H9 (cell line): ENCODE results near the gene ZBTB17. TPM values are rescaled to one million over a fixed set of nuclear protein-coding genes. Genes with fewer than 3 reads are reported as not detected.

Experiments
- DNase-seq: peaks from one replicate; pipeline ENCODE4 v3.0.0-alpha.2; 2017
- H2AFZ ChIP-seq: one replicate; pipeline ENCODE4 v1.6.1; 2013; ENCODE audit warnings: mild to moderate bottlenecking, low read length, control low read depth, moderate library complexity
- H2AK5ac ChIP-seq: 2 replicates; pipeline ENCODE4 v1.6.1; 2013; ENCODE audit warnings: low read length, control low read depth, mixed read lengths; ENCODE audit not compliant: insufficient read length
- H2BK120ac ChIP-seq: one replicate; pipeline ENCODE4 v1.6.1; 2013; ENCODE audit warnings: low read depth, mild to moderate bottlenecking, low read length, control low read depth, inconsistent platforms; ENCODE audit not compliant: poor library complexity, severe bottlenecking
- H2BK12ac ChIP-seq: 2 replicates; pipeline ENCODE4 v1.6.1; 2013; ENCODE audit warnings: low read length, control low read depth, mixed read lengths, low read depth; ENCODE audit not compliant: insufficient read length
- H2BK15ac ChIP-seq: 2 replicates; pipeline ENCODE4 v1.6.1; 2013; ENCODE audit warnings: low read depth, low read length, control low read depth
- H2BK20ac ChIP-seq: one replicate; pipeline ENCODE4 v1.6.1; 2013; ENCODE audit warnings: low read depth, mild to moderate bottlenecking, low read length, control low read depth, inconsistent platforms; ENCODE audit not compliant: poor library complexity, severe bottlenecking
- H2BK5ac ChIP-seq: 2 replicates; pipeline ENCODE4 v1.6.1; 2013; ENCODE audit warnings: low read length, control low read depth, mixed read lengths; ENCODE audit not compliant: insufficient read length
- H3K14ac ChIP-seq: 2 replicates; pipeline ENCODE4 v1.6.1; 2013; ENCODE audit warnings: low read length, control low read depth; ENCODE audit not compliant: insufficient read depth
- H3K18ac ChIP-seq: 2 replicates; pipeline ENCODE4 v1.6.1; 2013; ENCODE audit warnings: low read depth, mild to moderate bottlenecking, mixed read lengths, low read length, control low read depth; ENCODE audit not compliant: insufficient read length
- H3K23ac ChIP-seq: 2 replicates; pipeline ENCODE4 v1.6.1; 2013; ENCODE audit warnings: low read length, control low read depth, mixed read lengths, low read depth; ENCODE audit not compliant: insufficient read length
- H3K23me2 ChIP-seq: 2 replicates; pipeline ENCODE4 v1.6.1; 2013; ENCODE audit warnings: low read depth, mild to moderate bottlenecking, mixed read lengths, low read length, control low read depth; ENCODE audit not compliant: insufficient read length, poor library complexity, severe bottlenecking
- H3K27ac ChIP-seq: 2 replicates; pipeline ENCODE4 v1.5.1; 2013; ENCODE audit warnings: low read length, control low read depth, mixed read lengths, low read depth; ENCODE audit not compliant: insufficient read length
- H3K27me3 ChIP-seq: 2 replicates; pipeline ENCODE4 v1.6.1; 2013; ENCODE audit warnings: low read length, control low read depth, inconsistent platforms; ENCODE audit not compliant: insufficient read depth
- H3K4ac ChIP-seq: 2 replicates; pipeline ENCODE4 v1.6.1; 2013; ENCODE audit warnings: low read depth, mild to moderate bottlenecking, control low read depth, inconsistent platforms, low read length, moderate library complexity
- H3K4me1 ChIP-seq: 2 replicates; pipeline ENCODE4 v1.6.1; 2013; ENCODE audit warnings: low read length, control low read depth, inconsistent platforms; ENCODE audit not compliant: insufficient read depth
- H3K4me2 ChIP-seq: 2 replicates; pipeline ENCODE4 v1.6.1; 2013; ENCODE audit warnings: low read length, control low read depth, mixed read lengths; ENCODE audit not compliant: insufficient read length, insufficient read depth
- H3K56ac ChIP-seq: 2 replicates; pipeline ENCODE4 v1.6.1; 2013; ENCODE audit warnings: low read depth, mild to moderate bottlenecking, mixed read lengths, low read length, control low read depth; ENCODE audit not compliant: insufficient read length
- H3K79me1 ChIP-seq: 2 replicates; pipeline ENCODE4 v1.6.1; 2013; ENCODE audit warnings: low read depth, mild to moderate bottlenecking, moderate library complexity, low read length, control low read depth, inconsistent platforms; ENCODE audit not compliant: insufficient read depth, poor library complexity, severe bottlenecking
- H3K79me2 ChIP-seq: 2 replicates; pipeline ENCODE4 v1.6.1; 2013; ENCODE audit warnings: low read length, control low read depth, inconsistent platforms; ENCODE audit not compliant: insufficient read depth
- H3K9ac ChIP-seq: 2 replicates; pipeline ENCODE4 v1.6.1; 2013; ENCODE audit warnings: low read length, control low read depth, mixed read lengths; ENCODE audit not compliant: insufficient read length; ENCODE audit errors: extremely low read depth
- H3K9me3 ChIP-seq: one replicate; pipeline ENCODE4 v1.6.1; 2013; ENCODE audit warnings: low read depth, low read length, inconsistent platforms; ENCODE audit not compliant: control insufficient read depth
- H3T11ph ChIP-seq: one replicate; pipeline ENCODE4 v1.6.1; 2013; ENCODE audit warnings: mild to moderate bottlenecking, low read length, control low read depth, inconsistent platforms
- H4K20me1 ChIP-seq: one replicate; pipeline ENCODE4 v1.6.1; 2013; ENCODE audit not compliant: control insufficient read depth, insufficient read length, insufficient read depth
- H4K5ac ChIP-seq: 2 replicates; pipeline ENCODE4 v1.6.1; 2013; ENCODE audit warnings: low read depth, mild to moderate bottlenecking, mixed read lengths, low read length, control low read depth; ENCODE audit not compliant: insufficient read length
- H4K8ac ChIP-seq: replicated peaks from 2 replicates; pipeline ENCODE4 v1.6.1; 2013; ENCODE audit warnings: low read length, control low read depth, mixed read lengths, low read depth; ENCODE audit not compliant: insufficient read length
- H4K91ac ChIP-seq: 2 replicates; pipeline ENCODE4 v1.6.1; 2013; ENCODE audit warnings: low read depth, mild to moderate bottlenecking, moderate library complexity, mixed read lengths, low read length, control low read depth; ENCODE audit not compliant: insufficient read length
- H3K27ac Mint-ChIP-seq, 3 experiments: 2 replicates in 2 of 3; 3 replicates in 1 of 3; pipeline ENCODE4 v1.8.0; 2020 to 2021; ENCODE audit warnings: mixed read lengths in 3 of 3, mild to moderate bottlenecking in 1 of 3, moderate library complexity in 1 of 3
- H3K27me3 Mint-ChIP-seq: 2 replicates; pipeline ENCODE4 v1.8.0; 2021; ENCODE audit warnings: low read depth, mild to moderate bottlenecking, moderate library complexity, mixed read lengths
- H3K36me3 Mint-ChIP-seq, 3 experiments: 2 replicates in 2 of 3; 3 replicates in 1 of 3; pipeline ENCODE4 v1.8.0; 2020 to 2021; ENCODE audit warnings: low read depth in 3 of 3, mixed read lengths in 3 of 3; ENCODE audit not compliant: insufficient read depth in 1 of 3
- H3K4me1 Mint-ChIP-seq, 2 experiments: 2 replicates each; pipeline ENCODE4 v1.8.0; 2020; ENCODE audit warnings: mixed read lengths in 2 of 2
- H3K4me3 Mint-ChIP-seq, 2 experiments: 2 replicates in 1 of 2; 3 replicates in 1 of 2; pipeline ENCODE4 v1.8.0; 2020 to 2021; ENCODE audit warnings: mild to moderate bottlenecking in 2 of 2, mixed read lengths in 2 of 2, moderate library complexity in 1 of 2
- H3K9me3 Mint-ChIP-seq, 2 experiments: 2 replicates in 1 of 2; 3 replicates in 1 of 2; pipeline ENCODE4 v1.8.0; 2020; ENCODE audit warnings: mild to moderate bottlenecking in 2 of 2, mixed read lengths in 2 of 2, moderate library complexity in 1 of 2
- WGBS: extraction: QIAGEN DNeasy Blood & Tissue Kit; methylation state at CpG from one replicate; pipeline ENCODE4 v1.1.7; 2013; ENCODE audit warnings: missing lambda C conversion rate, low lambda C conversion rate, mixed read lengths; ENCODE audit not compliant: insufficient read length; ENCODE audit errors: extremely low coverage; 5-methylcytosine and 5-hydroxymethylcytosine counted together
- total RNA-seq: library from RNA; stranded (reverse); gene quantifications from 2 replicates; pipeline ENCODE4 v1.2.1, GENCODE V29; 2021
- TF ChIP-seq, protein P1 (sequence below): fragments of 200-600 bp; sonication (generic); conservative IDR thresholded peaks from 3 replicates; pipeline ENCODE4 v1.8.0; 2021; ENCODE audit warnings: antibody characterized with exemption, mild to moderate bottlenecking

Gene ZBTB17
- total RNA-seq, 1 experiment from 2014 or later, result 16.5 TPM

DNA sequence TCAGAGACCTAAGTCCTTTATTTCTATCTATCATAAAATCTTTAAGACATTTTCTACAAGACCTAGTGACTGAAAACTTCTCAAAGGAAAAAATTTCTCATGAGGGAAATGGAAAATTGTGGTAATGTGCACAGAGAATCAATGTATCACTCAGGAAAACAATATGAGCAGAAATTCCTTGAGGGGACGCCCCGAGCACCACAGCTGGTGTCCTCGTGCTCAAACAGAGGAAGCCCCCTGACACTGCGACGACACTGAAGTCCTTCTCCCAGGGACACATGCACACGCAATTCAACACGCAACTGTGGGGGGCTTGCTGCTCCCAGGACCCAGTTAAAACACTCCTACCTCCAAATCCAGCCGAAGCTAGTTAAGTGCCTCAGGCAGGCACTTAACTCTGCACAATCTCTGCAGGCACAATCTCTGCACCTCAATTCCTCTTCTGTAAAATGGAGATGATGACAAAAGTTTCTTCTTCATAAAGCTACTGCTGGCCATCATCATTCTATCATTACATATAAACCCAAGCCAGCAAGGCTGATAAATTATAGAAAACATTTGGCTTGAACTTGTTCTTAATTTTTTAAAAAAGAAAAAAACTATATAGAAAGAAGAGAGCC is 16.0 kb downstream of the ZBTB17 start:
- H3K56ac ChIP-seq, result no peak overlapping the region
- H2BK5ac ChIP-seq, result no peak overlapping the region
- no peak overlapping the region for H2AFZ ChIP-seq
- no peak overlapping the region for H3K9ac ChIP-seq
- no peak overlapping the region for H2BK120ac ChIP-seq
- H3K79me1 ChIP-seq, result no peaks in the 10 kb centered on the region
- Mint-ChIP-seq H3K4me3 (no peak overlapping the region), H3K27ac (no peak overlapping the region), H3K27me3 (peaks cover 33% of the 10 kb centered on the region), H3K9me3 (no peaks in the 10 kb centered on the region), H3K36me3 (0 out of 7 replicates have a peak, but pooled peaks cover 0 to 3% (median 0%) of the 10 kb centered on the region in 3 experiments), H3K4me1 (peaks cover 32% of the 10 kb centered on the region in 2 experiments)
- H3T11ph ChIP-seq, result no peak overlapping the region
- H3K27ac ChIP-seq, result no peak overlapping the region
- peaks cover 3% of the 10 kb centered on the region; the same call in 1 of the 2 replicates for H3K4me1 ChIP-seq
- H2AK5ac ChIP-seq, result no peak overlapping the region
- H4K5ac ChIP-seq, result no peak overlapping the region
- no peaks in the 10 kb centered on the region for H3K23me2 ChIP-seq
- H3K9me3 ChIP-seq, result no peaks in the 10 kb centered on the region
- no peak overlapping the region for H4K91ac ChIP-seq
- no peaks in the 10 kb centered on the region for H3K27me3 ChIP-seq
- TF ChIP-seq, protein P1, sequence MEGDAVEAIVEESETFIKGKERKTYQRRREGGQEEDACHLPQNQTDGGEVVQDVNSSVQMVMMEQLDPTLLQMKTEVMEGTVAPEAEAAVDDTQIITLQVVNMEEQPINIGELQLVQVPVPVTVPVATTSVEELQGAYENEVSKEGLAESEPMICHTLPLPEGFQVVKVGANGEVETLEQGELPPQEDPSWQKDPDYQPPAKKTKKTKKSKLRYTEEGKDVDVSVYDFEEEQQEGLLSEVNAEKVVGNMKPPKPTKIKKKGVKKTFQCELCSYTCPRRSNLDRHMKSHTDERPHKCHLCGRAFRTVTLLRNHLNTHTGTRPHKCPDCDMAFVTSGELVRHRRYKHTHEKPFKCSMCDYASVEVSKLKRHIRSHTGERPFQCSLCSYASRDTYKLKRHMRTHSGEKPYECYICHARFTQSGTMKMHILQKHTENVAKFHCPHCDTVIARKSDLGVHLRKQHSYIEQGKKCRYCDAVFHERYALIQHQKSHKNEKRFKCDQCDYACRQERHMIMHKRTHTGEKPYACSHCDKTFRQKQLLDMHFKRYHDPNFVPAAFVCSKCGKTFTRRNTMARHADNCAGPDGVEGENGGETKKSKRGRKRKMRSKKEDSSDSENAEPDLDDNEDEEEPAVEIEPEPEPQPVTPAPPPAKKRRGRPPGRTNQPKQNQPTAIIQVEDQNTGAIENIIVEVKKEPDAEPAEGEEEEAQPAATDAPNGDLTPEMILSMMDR, result no peak
- DNase-seq, result no peak
- no peak overlapping the region for H2BK12ac ChIP-seq
- H3K4ac ChIP-seq, result no peak overlapping the region
- H3K4me2 ChIP-seq, result no peak overlapping the region
- H4K20me1 ChIP-seq, result no peaks in the 10 kb centered on the region
- H2BK20ac ChIP-seq, result no peak overlapping the region
- H3K18ac ChIP-seq, result no peak overlapping the region
- WGBS, result no CpG with 5 or more reads among the region's 8 CpGs
- no peaks in the 10 kb centered on the region; the same call in 1 of the 2 replicates for H3K79me2 ChIP-seq
- H4K8ac ChIP-seq, result no peak overlapping the region
- H3K23ac ChIP-seq, result no peak overlapping the region
- no peak overlapping the region for H2BK15ac ChIP-seq
- H3K14ac ChIP-seq, result no peak overlapping the region
